Stimulated activated CD4-positive, alpha-beta T cell treated with anti-CD3 and anti-CD28 coated beads, Interleukin-4, amount 100 ng/mL, for 4 hours (primary cell): ENCODE measurements around the gene ANLN.
A peak's percentile ranks its signal among the peaks of the same experiment; 100 is the strongest.
"Not testable (repeated sequence)": the region's sequence is repeated elsewhere in the genome, so short reads cannot be mapped to it uniquely, and the experiment has no call there.

Experiments used
- DNase-seq, 2 experiments: peaks; one replicate each; pipeline ENCODE4 v3.0.0-alpha.2; 2020

Gene ANLN

GRCh38 chr7:36389371-36390198 lies at the start of gene ANLN:
Gene ANLN, plus strand, starts transcription at chr7:36389862. Its CDS starts 165 bp downstream, at chr7:36390027.
- DNase-seq: peak; percentile 78 to 85

- no peak for DNase-seq
These were observed 46.1 kb upstream of the ANLN start for GRCh38 chr7:36343548-36343947.

- DNase-seq: no peak
These were observed 45.0 kb upstream of the ANLN start for GRCh38 chr7:36344622-36345021.

GRCh38 chr7:36346260-36346831 lies 43.3 kb upstream of the ANLN start:
- DNase-seq: no peak

GRCh38 chr7:36348256-36348655 lies 41.4 kb upstream of the ANLN start:
- DNase-seq: no peak

- no peak for DNase-seq
These were observed 40.9 kb upstream of the ANLN start for GRCh38 chr7:36348771-36349170.

GRCh38 chr7:36349626-36350025 lies 40.0 kb upstream of the ANLN start:
- no peak for DNase-seq

GRCh38 chr7:36355490-36355889 lies 34.2 kb upstream of the ANLN start:
- no peak for DNase-seq

- no peak for DNase-seq
These were observed 32.6 kb upstream of the ANLN start for GRCh38 chr7:36357054-36357453.

- DNase-seq: no peak
These were observed 31.1 kb upstream of the ANLN start for GRCh38 chr7:36358589-36358988.

- no peak for DNase-seq
These were observed 29.4 kb upstream of the ANLN start for GRCh38 chr7:36360244-36360643.

- DNase-seq: no peak
These were observed 28.4 kb upstream of the ANLN start for GRCh38 chr7:36361227-36361626.

GRCh38 chr7:36363515-36363914 lies 26.1 kb upstream of the ANLN start:
- DNase-seq: no peak

GRCh38 chr7:36366005-36366717 lies 23.5 kb upstream of the ANLN start:
- DNase-seq: no peak

- peak; percentile 90 to 91 for DNase-seq
These were observed 22.7 kb upstream of the ANLN start for GRCh38 chr7:36366718-36367560.

GRCh38 chr7:36367561-36368077 lies 22.0 kb upstream of the ANLN start:
- no peak for DNase-seq

GRCh38 chr7:36368496-36368895 lies 21.2 kb upstream of the ANLN start:
- no peak for DNase-seq

- no peak for DNase-seq
These were observed 20.5 kb upstream of the ANLN start for GRCh38 chr7:36369171-36369570.

GRCh38 chr7:36370046-36370445 lies 19.6 kb upstream of the ANLN start:
- no peak for DNase-seq

- no peak for DNase-seq
These were observed 17.5 kb upstream of the ANLN start for GRCh38 chr7:36372156-36372555.

- DNase-seq: not testable (repeated sequence)
These were observed 11.1 kb upstream of the ANLN start for GRCh38 chr7:36378555-36378954.

- DNase-seq: no peak
These were observed 9.7 kb upstream of the ANLN start for GRCh38 chr7:36379831-36380504.
